HepG2 (cell line): ENCODE results near the gene MRPL10. TPM values are rescaled to one million over a fixed set of nuclear protein-coding genes. Genes with fewer than 3 reads are reported as not detected.

Experiments
- HNRNPLL ChIP-seq: fragments of 200-400 bp; formaldehyde crosslinking; IDR thresholded peaks from 2 replicates; pipeline ENCODE4 v1.6.1; 2017; ENCODE audit warnings: mild to moderate bottlenecking, low read depth, low read length; ENCODE audit not compliant: poor library complexity, severe bottlenecking
- ISX ChIP-seq: sonication (generic); formaldehyde crosslinking; conservative IDR thresholded peaks from 2 replicates; pipeline ENCODE4 v1.5.0; 2020; ENCODE audit warnings: missing genetic modification reagents
- KLF9 ChIP-seq: IDR thresholded peaks from 2 replicates; pipeline ENCODE4 v1.6.1; 2016; ENCODE audit warnings: low read depth
- TCF7 ChIP-seq: sonication (generic); IDR thresholded peaks from 2 replicates; pipeline ENCODE4 v1.6.1; 2016; ENCODE audit warnings: antibody characterized with exemption, low read depth
- ZNF572 ChIP-seq: sonication (generic); formaldehyde crosslinking; IDR thresholded peaks from 2 replicates; pipeline ENCODE4 v1.5.1; 2020; ENCODE audit warnings: mild to moderate bottlenecking, missing genetic modification reagents
- ZNF605 ChIP-seq: sonication (generic); formaldehyde crosslinking; IDR thresholded peaks from 2 replicates; pipeline ENCODE4 v1.8.0; 2022; ENCODE audit warnings: mild to moderate bottlenecking, missing genetic modification reagents
- polyA plus RNA-seq, 8 experiments: library from polyadenylated mRNA; depleted of rRNA in 3 of 8; stranded (reverse) in 7 of 8; unstranded in 1 of 8; fragments of >200 nt; fragmentation: Illumina TruSeq in 4 of 8; extraction: Trizol in 4 of 8; gene quantifications; 2 replicates each; pipeline versions ENCODE4 v1.2.1 to v1.2.3, GENCODE V29; 2011 to 2016; ENCODE audit warnings: low read depth in 4 of 8, missing spikeins in 1 of 8, mixed read lengths in 1 of 8; ENCODE audit not compliant: insufficient read depth in 1 of 8
- total RNA-seq, 5 experiments: library from RNA; depleted of rRNA; stranded (reverse); fragments of >200 nt; fragmentation: Illumina TruSeq; extraction: Trizol; gene quantifications; 2 replicates each; pipeline ENCODE4 v1.2.3, GENCODE V29; 2016; ENCODE audit warnings: low read depth in 1 of 5
- TF ChIP-seq, protein P1 (sequence below): sonication (generic); formaldehyde crosslinking; IDR thresholded peaks from 2 replicates; pipeline ENCODE4 v1.4.0; 2020; ENCODE audit warnings: missing genetic modification reagents
- TF ChIP-seq, protein P2 (sequence below): sonication (generic); formaldehyde crosslinking; IDR thresholded peaks from 2 replicates; pipeline ENCODE4 v1.9.0; 2022; ENCODE audit warnings: low read depth, missing genetic modification reagents

Gene MRPL10
- total and polyA plus RNA-seq, 2 of the 13 experiments (the other 11 are each of a cell fraction or from before 2014, with no cell fraction given) = 56.7 to 149 TPM

DNA sequence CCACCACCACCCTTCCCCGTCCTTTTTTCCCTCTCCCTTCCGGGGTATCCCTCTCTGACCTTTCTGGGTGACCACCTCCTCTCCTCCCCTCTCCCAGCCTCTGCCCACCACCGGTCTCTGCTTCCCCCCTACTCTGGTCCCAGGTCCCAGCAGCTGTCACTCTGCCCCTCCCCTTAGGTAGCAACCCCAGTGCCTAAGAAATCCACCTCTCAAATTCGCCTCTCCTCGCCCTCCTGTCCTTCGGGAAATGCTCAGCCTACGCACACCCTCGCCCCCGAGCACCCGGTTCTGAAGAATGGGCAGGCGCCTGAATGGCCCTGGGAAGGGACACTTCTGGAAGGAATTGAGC lies 20.4 kb upstream of the MRPL10 start (continued):
- TF ChIP-seq, protein P1, sequence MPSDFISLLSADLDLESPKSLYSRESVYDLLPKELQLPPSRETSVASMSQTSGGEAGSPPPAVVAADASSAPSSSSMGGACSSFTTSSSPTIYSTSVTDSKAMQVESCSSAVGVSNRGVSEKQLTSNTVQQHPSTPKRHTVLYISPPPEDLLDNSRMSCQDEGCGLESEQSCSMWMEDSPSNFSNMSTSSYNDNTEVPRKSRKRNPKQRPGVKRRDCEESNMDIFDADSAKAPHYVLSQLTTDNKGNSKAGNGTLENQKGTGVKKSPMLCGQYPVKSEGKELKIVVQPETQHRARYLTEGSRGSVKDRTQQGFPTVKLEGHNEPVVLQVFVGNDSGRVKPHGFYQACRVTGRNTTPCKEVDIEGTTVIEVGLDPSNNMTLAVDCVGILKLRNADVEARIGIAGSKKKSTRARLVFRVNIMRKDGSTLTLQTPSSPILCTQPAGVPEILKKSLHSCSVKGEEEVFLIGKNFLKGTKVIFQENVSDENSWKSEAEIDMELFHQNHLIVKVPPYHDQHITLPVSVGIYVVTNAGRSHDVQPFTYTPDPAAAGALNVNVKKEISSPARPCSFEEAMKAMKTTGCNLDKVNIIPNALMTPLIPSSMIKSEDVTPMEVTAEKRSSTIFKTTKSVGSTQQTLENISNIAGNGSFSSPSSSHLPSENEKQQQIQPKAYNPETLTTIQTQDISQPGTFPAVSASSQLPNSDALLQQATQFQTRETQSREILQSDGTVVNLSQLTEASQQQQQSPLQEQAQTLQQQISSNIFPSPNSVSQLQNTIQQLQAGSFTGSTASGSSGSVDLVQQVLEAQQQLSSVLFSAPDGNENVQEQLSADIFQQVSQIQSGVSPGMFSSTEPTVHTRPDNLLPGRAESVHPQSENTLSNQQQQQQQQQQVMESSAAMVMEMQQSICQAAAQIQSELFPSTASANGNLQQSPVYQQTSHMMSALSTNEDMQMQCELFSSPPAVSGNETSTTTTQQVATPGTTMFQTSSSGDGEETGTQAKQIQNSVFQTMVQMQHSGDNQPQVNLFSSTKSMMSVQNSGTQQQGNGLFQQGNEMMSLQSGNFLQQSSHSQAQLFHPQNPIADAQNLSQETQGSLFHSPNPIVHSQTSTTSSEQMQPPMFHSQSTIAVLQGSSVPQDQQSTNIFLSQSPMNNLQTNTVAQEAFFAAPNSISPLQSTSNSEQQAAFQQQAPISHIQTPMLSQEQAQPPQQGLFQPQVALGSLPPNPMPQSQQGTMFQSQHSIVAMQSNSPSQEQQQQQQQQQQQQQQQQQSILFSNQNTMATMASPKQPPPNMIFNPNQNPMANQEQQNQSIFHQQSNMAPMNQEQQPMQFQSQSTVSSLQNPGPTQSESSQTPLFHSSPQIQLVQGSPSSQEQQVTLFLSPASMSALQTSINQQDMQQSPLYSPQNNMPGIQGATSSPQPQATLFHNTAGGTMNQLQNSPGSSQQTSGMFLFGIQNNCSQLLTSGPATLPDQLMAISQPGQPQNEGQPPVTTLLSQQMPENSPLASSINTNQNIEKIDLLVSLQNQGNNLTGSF (CRISPR knock-in tag) = no peak
- no peak for TF ChIP-seq ZNF605 (CRISPR knock-in tag)
- no peak for TF ChIP-seq ZNF572 (CRISPR knock-in tag)
- no peak for TF ChIP-seq KLF9
- no peak for TF ChIP-seq HNRNPLL
- no peak for TF ChIP-seq ISX (CRISPR knock-in tag)
- no peak for TF ChIP-seq TCF7
- TF ChIP-seq, protein P2, sequence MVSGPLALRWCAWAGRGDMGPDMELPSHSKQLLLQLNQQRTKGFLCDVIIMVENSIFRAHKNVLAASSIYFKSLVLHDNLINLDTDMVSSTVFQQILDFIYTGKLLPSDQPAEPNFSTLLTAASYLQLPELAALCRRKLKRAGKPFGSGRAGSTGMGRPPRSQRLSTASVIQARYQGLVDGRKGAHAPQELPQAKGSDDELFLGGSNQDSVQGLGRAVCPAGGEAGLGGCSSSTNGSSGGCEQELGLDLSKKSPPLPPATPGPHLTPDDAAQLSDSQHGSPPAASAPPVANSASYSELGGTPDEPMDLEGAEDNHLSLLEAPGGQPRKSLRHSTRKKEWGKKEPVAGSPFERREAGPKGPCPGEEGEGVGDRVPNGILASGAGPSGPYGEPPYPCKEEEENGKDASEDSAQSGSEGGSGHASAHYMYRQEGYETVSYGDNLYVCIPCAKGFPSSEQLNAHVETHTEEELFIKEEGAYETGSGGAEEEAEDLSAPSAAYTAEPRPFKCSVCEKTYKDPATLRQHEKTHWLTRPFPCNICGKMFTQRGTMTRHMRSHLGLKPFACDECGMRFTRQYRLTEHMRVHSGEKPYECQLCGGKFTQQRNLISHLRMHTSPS = no peak
